HepG2 (cell line): ENCODE data around the gene SEPTIN2. TPM values are rescaled to one million over a fixed set of nuclear protein-coding genes. Genes with fewer than 3 reads are reported as not detected.

Experiments
- ATAC-seq: fragments of 200-7000 bp; cut with Tn5 transposase; 3 replicates; pipeline ENCODE4 v1.9.1; 2020; ENCODE audit warnings: mild to moderate bottlenecking, moderate library complexity
- BruUV-seq: library from RNA; stranded (reverse); fragments of 400-500 nt; replicated peaks from 2 replicates; lab custom pipeline; 2021; lab: Mats Ljungman, UMichigan
- CTCF ChIA-PET: fragments of 300-600 bp; formaldehyde crosslinking; extraction: SDS; loops from one replicate; lab custom pipeline; 2021; ENCODE audit warnings: low total read pairs, inconsistent platforms, low intra/inter-chr PET ratio; lab: Yijun Ruan, JAX
- POLR2A ChIA-PET: fragments of 350-600 bp; sonication (Branson Sonifier 250); formaldehyde crosslinking; loops from one replicate; lab custom pipeline; 2020; ENCODE audit warnings: antibody characterized with exemption, inconsistent platforms; lab: Yijun Ruan, JAX
- DNase-seq: peaks from one replicate; pipeline ENCODE4 v3.0.0-alpha.2; 2015; ENCODE audit warnings: low spot score
- FAIRE-seq: peaks from 3 replicates; lab custom pipeline; 2011; peaks lifted over from hg19 to GRCh38; lab: Jason Lieb, UNC
- H2AFZ ChIP-seq: one replicate; pipeline ENCODE4 v1.6.1; 2011; ENCODE audit warnings: low read length, inconsistent platforms
- H3K27ac ChIP-seq: fragments of 300-600 bp; 3 replicates; pipeline ENCODE4 v1.8.0; 2011; ENCODE audit warnings: mixed run types, mild to moderate bottlenecking, mixed read lengths, low read length, inconsistent platforms; ENCODE audit not compliant: insufficient read depth; ENCODE audit errors: extremely low read length
- H3K27me3 ChIP-seq, 2 experiments: fragments of 200-600 bp in 1 of 2; 2 replicates in 1 of 2; 3 replicates in 1 of 2; pipeline versions ENCODE4 v1.6.0 to v1.8.0; 2011; ENCODE audit warnings: low read length in 2 of 2, mild to moderate bottlenecking in 2 of 2, moderate library complexity in 2 of 2, inconsistent platforms in 1 of 2; ENCODE audit not compliant: insufficient read depth in 2 of 2, control insufficient read depth in 1 of 2
- H3K36me3 ChIP-seq, 2 experiments: fragments of 200-600 bp in 1 of 2; replicated peaks in 1 of 2; 2 replicates in 1 of 2; 3 replicates in 1 of 2; pipeline versions ENCODE4 v1.5.1 to v1.8.0; 2011; ENCODE audit warnings: low read length in 2 of 2, inconsistent platforms in 1 of 2; ENCODE audit not compliant: insufficient read depth in 2 of 2, control insufficient read depth in 1 of 2
- H3K4me1 ChIP-seq: 2 replicates; pipeline ENCODE4 v1.5.1; 2012; ENCODE audit warnings: low read length, inconsistent platforms; ENCODE audit not compliant: insufficient read depth
- H3K4me2 ChIP-seq: 2 replicates; pipeline ENCODE4 v1.6.0; 2011; ENCODE audit warnings: low read depth, low read length, inconsistent platforms
- H3K4me3 ChIP-seq, 3 experiments: fragments of 200-600 bp in 1 of 3; sonication (generic), shearing (Covaris generic) in 1 of 3; replicated peaks in 1 of 3; 2 replicates each; pipeline ENCODE4 v1.5.1; 2011 to 2016; ENCODE audit warnings: low read length in 3 of 3, inconsistent platforms in 2 of 3, low read depth in 2 of 3, mild to moderate bottlenecking in 2 of 3, control low read depth in 1 of 3, mixed read lengths in 1 of 3; ENCODE audit not compliant: insufficient read depth in 1 of 3
- H3K79me2 ChIP-seq: one replicate; pipeline ENCODE4 v1.6.1; 2011; ENCODE audit warnings: low read length, inconsistent platforms; ENCODE audit not compliant: insufficient read depth
- H3K9ac ChIP-seq: 2 replicates; pipeline ENCODE4 v1.6.0; 2011; ENCODE audit warnings: mild to moderate bottlenecking, low read depth, low read length, inconsistent platforms; ENCODE audit not compliant: insufficient read depth
- H3K9me3 ChIP-seq: 2 replicates; pipeline ENCODE4 v1.5.1; 2012; ENCODE audit warnings: mild to moderate bottlenecking, low read length
- H4K20me1 ChIP-seq: 2 replicates; pipeline ENCODE4 v1.6.0; 2011; ENCODE audit warnings: inconsistent platforms, mild to moderate bottlenecking, low read length, moderate library complexity; ENCODE audit not compliant: insufficient read depth
- ARHGAP35 ChIP-seq: sonication (generic); formaldehyde crosslinking; IDR thresholded peaks from 2 replicates; pipeline ENCODE4 v1.9.0; 2022; ENCODE audit warnings: mild to moderate bottlenecking, inconsistent platforms, moderate library complexity, missing genetic modification reagents, borderline replicate concordance
- GZF1 ChIP-seq: sonication (generic); formaldehyde crosslinking; IDR thresholded peaks from 2 replicates; pipeline ENCODE4 v1.5.1; 2020; ENCODE audit warnings: mild to moderate bottlenecking, missing genetic modification reagents
- PPARG ChIP-seq: conservative IDR thresholded peaks from 2 replicates; pipeline ENCODE4 v1.6.1; 2016; ENCODE audit warnings: missing biosample characterization, missing genetic modification reagents
- PRDM10 ChIP-seq: sonication (generic); formaldehyde crosslinking; IDR thresholded peaks from 2 replicates; pipeline ENCODE4 v1.4.0; 2020; ENCODE audit warnings: low read depth, missing genetic modification reagents
- ZBTB44 ChIP-seq: sonication (generic); formaldehyde crosslinking; IDR thresholded peaks from 2 replicates; pipeline ENCODE4 v1.4.0; 2020; ENCODE audit warnings: missing genetic modification reagents
- ZNF414 ChIP-seq: sonication (generic); formaldehyde crosslinking; IDR thresholded peaks from 2 replicates; pipeline ENCODE4 v1.5.0; 2020; ENCODE audit warnings: missing genetic modification reagents
- WGBS: methylation state at CpG from one replicate; pipeline ENCODE4 v1.1.6; 2017; ENCODE audit warnings: low lambda C conversion rate; 5-methylcytosine and 5-hydroxymethylcytosine counted together
- in situ Hi-C: cut with HindIII; loops from 2 replicates; pipeline ENCODE4 v1.10.0; 2017; ENCODE audit warnings: low pct_unique_long_range_greater_than_20kb; ENCODE audit not compliant: extremely low pct_ligation_motif_present
- intact Hi-C: fragments of 100-400 bp; cut with micrococcal nuclease; formaldehyde crosslinking; loops from one replicate; pipeline ENCODE4 v1.10.0; 2022; ENCODE audit not compliant: unreplicated experiment
- polyA plus RNA-seq, 8 experiments: library from polyadenylated mRNA; depleted of rRNA in 3 of 8; stranded (reverse) in 7 of 8; unstranded in 1 of 8; fragments of >200 nt; fragmentation: Illumina TruSeq in 4 of 8; extraction: Trizol in 4 of 8; gene quantifications; 2 replicates each; pipeline versions ENCODE4 v1.2.1 to v1.2.3, GENCODE V29; 2011 to 2016; ENCODE audit warnings: low read depth in 4 of 8, missing spikeins in 1 of 8, mixed read lengths in 1 of 8; ENCODE audit not compliant: insufficient read depth in 1 of 8
- total RNA-seq, 5 experiments: library from RNA; depleted of rRNA; stranded (reverse); fragments of >200 nt; fragmentation: Illumina TruSeq; extraction: Trizol; gene quantifications; 2 replicates each; pipeline ENCODE4 v1.2.3, GENCODE V29; 2016; ENCODE audit warnings: low read depth in 1 of 5

Gene SEPTIN2
- total and polyA plus RNA-seq, 2 of the 13 experiments (the other 11 are each of a cell fraction or from before 2014, with no cell fraction given): 493 to 733 TPM

GRCh38 chr2:241316825-241317224 is 1.1 kb downstream of the SEPTIN2 start (continued):
- TF ChIP-seq ZBTB44 (CRISPR knock-in tag): no peak

- H3K9ac ChIP-seq: peak overlapping the region; percentile 97
- ChIA-PET POLR2A (interaction anchor here (0.7 to 4.3 kb wide), 3 partner anchors 34 to 58 kb away, joined by 3 to 55 read pairs (median 3); no protein-coding TSS in a partner anchor), CTCF (no interaction called here)
- peak overlapping the region; percentile 92 to 96 (median 96); a peak in 5 of 6 replicates for H3K4me3 ChIP-seq
- FAIRE-seq: no peak
- peaks cover 89% of the 10 kb centered on the region for H3K79me2 ChIP-seq
- peaks cover 0 to 5% of the 10 kb centered on the region in 2 experiments; a peak in 2 of 5 replicates for H3K36me3 ChIP-seq
- peak overlapping the region; percentile 98 for H3K4me2 ChIP-seq
- H3K27ac ChIP-seq: peak overlapping the region; percentile 93
- ATAC-seq: no peak
- H3K4me1 ChIP-seq: peaks cover 75% of the 10 kb centered on the region
- peaks cover 59% of the 10 kb centered on the region for H4K20me1 ChIP-seq
- BruUV-seq: no TSS peak
- 35% methylated on average over 4 of the region's 4 CpGs for WGBS
- in situ Hi-C loops (loop anchor here (5.0 kb wide), 2 partner anchors 35 to 50 kb away; no protein-coding TSS in a partner anchor), intact Hi-C loops (loop anchor here (2.0 kb wide), 2 partner anchors 33 to 319 kb away; partner anchors contain the start of genes ATG4B and THAP4)
- DNase-seq: no peak
- no peaks in the 10 kb centered on the region for H3K9me3 ChIP-seq
- H2AFZ ChIP-seq: no peak overlapping the region
- no peaks in the 10 kb centered on the region; a peak in 1 of 5 replicates for H3K27me3 ChIP-seq
- TF ChIP-seq PPARG: no peak
- no peak for TF ChIP-seq GZF1 (CRISPR knock-in tag)
- no peak for TF ChIP-seq ARHGAP35 (CRISPR knock-in tag)
- 0 out of 2 replicates have a peak, but pooled peaks have one; percentile 39 for TF ChIP-seq ZNF414 (CRISPR knock-in tag)
- TF ChIP-seq PRDM10 (CRISPR knock-in tag): no peak
Observed at GRCh38 chr2:241317391-241317790, 1.7 kb downstream of the SEPTIN2 start.
